SK-N-SH treated with all-trans-retinoic acid at 6 μM for 48 hours (cell line): Measurements from ENCODE around the gene TSSC4.
"Not testable (repeated sequence)": the region's sequence is repeated elsewhere in the genome, so short reads cannot be mapped to it uniquely, and the experiment has no call there.

Experiments used
- ATAC-seq: fragments of 200-7000 bp; cut with Tn5 transposase; 3 replicates; pipeline ENCODE4 v1.9.1; 2020; ENCODE audit warnings: mild to moderate bottlenecking, moderate library complexity
- BACH2 ChIP-seq: fragments of 250-450 bp; sonication (Bioruptor Pico); IDR thresholded peaks from 2 replicates; pipeline ENCODE4 v1.9.0; 2021; ENCODE audit warnings: mild to moderate bottlenecking, borderline replicate concordance
- CREB5 ChIP-seq: fragments of 250-450 bp; sonication (Bioruptor Pico); IDR thresholded peaks from 2 replicates; pipeline ENCODE4 v1.5.1; 2020; ENCODE audit warnings: low read depth, mild to moderate bottlenecking, moderate library complexity
- CSDC2 ChIP-seq: fragments of 250-450 bp; sonication (Bioruptor Pico); IDR thresholded peaks from 2 replicates; pipeline ENCODE4 v1.5.0; 2020; ENCODE audit warnings: mild to moderate bottlenecking, moderate library complexity
- ESRRG ChIP-seq: fragments of 250-450 bp; sonication (Bioruptor Pico); IDR thresholded peaks from 2 replicates; pipeline ENCODE4 v1.6.1; 2021; ENCODE audit warnings: mild to moderate bottlenecking
- GLIS3 ChIP-seq: fragments of 250-450 bp; sonication (Bioruptor Pico); IDR thresholded peaks from 2 replicates; pipeline ENCODE4 v1.5.0; 2020; ENCODE audit warnings: mild to moderate bottlenecking, moderate library complexity
- ISL1 ChIP-seq: fragments of 250-450 bp; sonication (Bioruptor Pico); IDR thresholded peaks from 2 replicates; pipeline ENCODE4 v2.1.2; 2022; ENCODE audit warnings: mild to moderate bottlenecking, moderate library complexity
- PPARA ChIP-seq: fragments of 250-450 bp; sonication (Bioruptor Pico); IDR thresholded peaks from 2 replicates; pipeline ENCODE4 v1.5.0; 2020; ENCODE audit warnings: mild to moderate bottlenecking, borderline replicate concordance
- RARB ChIP-seq: fragments of 250-450 bp; sonication (Bioruptor Pico); IDR thresholded peaks from 2 replicates; pipeline ENCODE4 v1.8.0; 2021; ENCODE audit warnings: mild to moderate bottlenecking, moderate library complexity
- SNAI2 ChIP-seq: fragments of 250-450 bp; sonication (Bioruptor Pico); IDR thresholded peaks from 2 replicates; pipeline ENCODE4 v1.5.0; 2020; ENCODE audit warnings: mild to moderate bottlenecking, moderate library complexity
- TCF4 ChIP-seq: fragments of 250-450 bp; sonication (Bioruptor Pico); IDR thresholded peaks from 2 replicates; pipeline ENCODE4 v1.8.0; 2021; ENCODE audit warnings: mild to moderate bottlenecking, moderate library complexity, borderline replicate concordance
- ZC3H10 ChIP-seq: fragments of 250-450 bp; sonication (Bioruptor Pico); IDR thresholded peaks from 2 replicates; pipeline ENCODE4 v1.5.1; 2021; ENCODE audit warnings: mild to moderate bottlenecking, moderate library complexity
- ZFP30 ChIP-seq: fragments of 450-650 bp; formaldehyde crosslinking; IDR thresholded peaks from 2 replicates; pipeline ENCODE4 v1.5.0; 2022; ENCODE audit warnings: mild to moderate bottlenecking, moderate library complexity
- ZNF70 ChIP-seq: fragments of 450-650 bp; formaldehyde crosslinking; IDR thresholded peaks from 2 replicates; pipeline ENCODE4 v1.5.0; 2020; ENCODE audit warnings: mild to moderate bottlenecking, moderate library complexity
- TF ChIP-seq, protein P1 (sequence below): fragments of 250-450 bp; sonication (Bioruptor Pico); IDR thresholded peaks from 2 replicates; pipeline ENCODE4 v1.8.0; 2020; ENCODE audit warnings: mild to moderate bottlenecking, moderate library complexity, borderline replicate concordance
- TF ChIP-seq, protein P2 (sequence below): fragments of 250-450 bp; sonication (Bioruptor Pico); IDR thresholded peaks from 2 replicates; pipeline ENCODE4 v1.5.0; 2020; ENCODE audit warnings: mild to moderate bottlenecking, moderate library complexity
- TF ChIP-seq, protein P3 (sequence below): fragments of 250-450 bp; sonication (Bioruptor Pico); IDR thresholded peaks from 2 replicates; pipeline ENCODE4 v1.5.1; 2021; ENCODE audit warnings: mild to moderate bottlenecking, moderate library complexity
- TF ChIP-seq, protein P4 (sequence below): fragments of 250-450 bp; sonication (Bioruptor Pico); IDR thresholded peaks from 2 replicates; pipeline ENCODE4 v1.8.0; 2021; ENCODE audit warnings: low read depth, mild to moderate bottlenecking, moderate library complexity, borderline replicate concordance

The TSSC4 gene

DNA sequence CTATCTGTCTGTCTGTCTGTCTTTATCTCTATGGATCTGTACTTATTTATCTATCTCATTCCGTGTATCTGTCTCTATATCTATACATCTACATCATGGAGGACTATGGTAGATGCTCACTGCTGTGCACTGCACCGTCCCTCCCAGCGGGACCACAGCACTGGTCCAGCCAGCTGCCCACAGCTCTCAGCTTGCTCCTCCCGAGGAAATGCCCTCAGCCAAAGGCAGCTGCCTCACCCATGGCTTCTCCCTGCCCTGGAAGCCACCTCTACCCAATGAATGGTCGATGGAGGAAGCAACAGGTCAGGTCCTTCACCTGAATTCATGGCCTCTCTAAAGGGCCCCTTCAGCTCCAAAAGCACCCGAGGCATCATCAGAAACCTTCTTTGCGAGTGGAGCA, 38.1 kb upstream of the TSSC4 start (continued):
- no peak for TF ChIP-seq ZC3H10 (CRISPR knock-in tag)
- no peak for TF ChIP-seq ESRRG (CRISPR knock-in tag)
- no peak for TF ChIP-seq ZNF70 (CRISPR knock-in tag)
- no peak for TF ChIP-seq PPARA (CRISPR knock-in tag)

DNA sequence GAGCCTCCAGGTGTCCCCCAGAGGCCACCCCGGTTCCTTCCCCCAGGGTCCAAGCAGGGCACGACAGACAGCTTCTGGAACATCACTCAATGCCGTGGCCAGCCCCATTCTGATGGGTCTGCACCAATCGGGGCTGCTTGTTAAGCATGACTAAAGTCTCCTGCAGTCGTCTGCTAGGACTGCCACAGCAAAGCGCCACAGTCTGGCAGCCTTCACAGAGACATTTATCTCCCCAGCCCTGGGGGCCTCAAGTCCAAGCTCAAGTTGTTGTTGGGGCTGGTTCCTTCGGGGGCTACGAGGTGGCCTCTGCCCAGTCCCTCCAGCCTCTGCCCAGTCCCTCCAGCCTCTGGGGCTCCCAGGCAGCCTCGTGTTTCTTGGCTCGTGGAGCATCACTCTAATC, 37.4 kb upstream of the TSSC4 start:
- TF ChIP-seq, protein P1, sequence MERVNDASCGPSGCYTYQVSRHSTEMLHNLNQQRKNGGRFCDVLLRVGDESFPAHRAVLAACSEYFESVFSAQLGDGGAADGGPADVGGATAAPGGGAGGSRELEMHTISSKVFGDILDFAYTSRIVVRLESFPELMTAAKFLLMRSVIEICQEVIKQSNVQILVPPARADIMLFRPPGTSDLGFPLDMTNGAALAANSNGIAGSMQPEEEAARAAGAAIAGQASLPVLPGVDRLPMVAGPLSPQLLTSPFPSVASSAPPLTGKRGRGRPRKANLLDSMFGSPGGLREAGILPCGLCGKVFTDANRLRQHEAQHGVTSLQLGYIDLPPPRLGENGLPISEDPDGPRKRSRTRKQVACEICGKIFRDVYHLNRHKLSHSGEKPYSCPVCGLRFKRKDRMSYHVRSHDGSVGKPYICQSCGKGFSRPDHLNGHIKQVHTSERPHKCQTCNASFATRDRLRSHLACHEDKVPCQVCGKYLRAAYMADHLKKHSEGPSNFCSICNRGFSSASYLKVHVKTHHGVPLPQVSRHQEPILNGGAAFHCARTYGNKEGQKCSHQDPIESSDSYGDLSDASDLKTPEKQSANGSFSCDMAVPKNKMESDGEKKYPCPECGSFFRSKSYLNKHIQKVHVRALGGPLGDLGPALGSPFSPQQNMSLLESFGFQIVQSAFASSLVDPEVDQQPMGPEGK (CRISPR knock-in tag): no peak
- TF ChIP-seq, protein P2, sequence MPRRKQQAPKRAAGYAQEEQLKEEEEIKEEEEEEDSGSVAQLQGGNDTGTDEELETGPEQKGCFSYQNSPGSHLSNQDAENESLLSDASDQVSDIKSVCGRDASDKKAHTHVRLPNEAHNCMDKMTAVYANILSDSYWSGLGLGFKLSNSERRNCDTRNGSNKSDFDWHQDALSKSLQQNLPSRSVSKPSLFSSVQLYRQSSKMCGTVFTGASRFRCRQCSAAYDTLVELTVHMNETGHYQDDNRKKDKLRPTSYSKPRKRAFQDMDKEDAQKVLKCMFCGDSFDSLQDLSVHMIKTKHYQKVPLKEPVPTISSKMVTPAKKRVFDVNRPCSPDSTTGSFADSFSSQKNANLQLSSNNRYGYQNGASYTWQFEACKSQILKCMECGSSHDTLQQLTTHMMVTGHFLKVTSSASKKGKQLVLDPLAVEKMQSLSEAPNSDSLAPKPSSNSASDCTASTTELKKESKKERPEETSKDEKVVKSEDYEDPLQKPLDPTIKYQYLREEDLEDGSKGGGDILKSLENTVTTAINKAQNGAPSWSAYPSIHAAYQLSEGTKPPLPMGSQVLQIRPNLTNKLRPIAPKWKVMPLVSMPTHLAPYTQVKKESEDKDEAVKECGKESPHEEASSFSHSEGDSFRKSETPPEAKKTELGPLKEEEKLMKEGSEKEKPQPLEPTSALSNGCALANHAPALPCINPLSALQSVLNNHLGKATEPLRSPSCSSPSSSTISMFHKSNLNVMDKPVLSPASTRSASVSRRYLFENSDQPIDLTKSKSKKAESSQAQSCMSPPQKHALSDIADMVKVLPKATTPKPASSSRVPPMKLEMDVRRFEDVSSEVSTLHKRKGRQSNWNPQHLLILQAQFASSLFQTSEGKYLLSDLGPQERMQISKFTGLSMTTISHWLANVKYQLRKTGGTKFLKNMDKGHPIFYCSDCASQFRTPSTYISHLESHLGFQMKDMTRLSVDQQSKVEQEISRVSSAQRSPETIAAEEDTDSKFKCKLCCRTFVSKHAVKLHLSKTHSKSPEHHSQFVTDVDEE (CRISPR knock-in tag): no peak
- TF ChIP-seq BACH2 (CRISPR knock-in tag): no peak
- TF ChIP-seq ESRRG (CRISPR knock-in tag): no peak
- TF ChIP-seq TCF4 (CRISPR knock-in tag): no peak
- TF ChIP-seq CREB5 (CRISPR knock-in tag): no peak
- TF ChIP-seq CSDC2: no peak
- no peak for TF ChIP-seq ISL1 (CRISPR knock-in tag)
- no peak for TF ChIP-seq SNAI2 (CRISPR knock-in tag)
- TF ChIP-seq, protein P3, sequence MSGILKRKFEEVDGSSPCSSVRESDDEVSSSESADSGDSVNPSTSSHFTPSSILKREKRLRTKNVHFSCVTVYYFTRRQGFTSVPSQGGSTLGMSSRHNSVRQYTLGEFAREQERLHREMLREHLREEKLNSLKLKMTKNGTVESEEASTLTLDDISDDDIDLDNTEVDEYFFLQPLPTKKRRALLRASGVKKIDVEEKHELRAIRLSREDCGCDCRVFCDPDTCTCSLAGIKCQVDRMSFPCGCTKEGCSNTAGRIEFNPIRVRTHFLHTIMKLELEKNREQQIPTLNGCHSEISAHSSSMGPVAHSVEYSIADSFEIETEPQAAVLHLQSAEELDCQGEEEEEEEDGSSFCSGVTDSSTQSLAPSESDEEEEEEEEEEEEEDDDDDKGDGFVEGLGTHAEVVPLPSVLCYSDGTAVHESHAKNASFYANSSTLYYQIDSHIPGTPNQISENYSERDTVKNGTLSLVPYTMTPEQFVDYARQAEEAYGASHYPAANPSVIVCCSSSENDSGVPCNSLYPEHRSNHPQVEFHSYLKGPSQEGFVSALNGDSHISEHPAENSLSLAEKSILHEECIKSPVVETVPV (CRISPR knock-in tag): no peak
- no peak for TF ChIP-seq GLIS3 (CRISPR knock-in tag)
- no peak for TF ChIP-seq ZFP30 (CRISPR knock-in tag)

DNA sequence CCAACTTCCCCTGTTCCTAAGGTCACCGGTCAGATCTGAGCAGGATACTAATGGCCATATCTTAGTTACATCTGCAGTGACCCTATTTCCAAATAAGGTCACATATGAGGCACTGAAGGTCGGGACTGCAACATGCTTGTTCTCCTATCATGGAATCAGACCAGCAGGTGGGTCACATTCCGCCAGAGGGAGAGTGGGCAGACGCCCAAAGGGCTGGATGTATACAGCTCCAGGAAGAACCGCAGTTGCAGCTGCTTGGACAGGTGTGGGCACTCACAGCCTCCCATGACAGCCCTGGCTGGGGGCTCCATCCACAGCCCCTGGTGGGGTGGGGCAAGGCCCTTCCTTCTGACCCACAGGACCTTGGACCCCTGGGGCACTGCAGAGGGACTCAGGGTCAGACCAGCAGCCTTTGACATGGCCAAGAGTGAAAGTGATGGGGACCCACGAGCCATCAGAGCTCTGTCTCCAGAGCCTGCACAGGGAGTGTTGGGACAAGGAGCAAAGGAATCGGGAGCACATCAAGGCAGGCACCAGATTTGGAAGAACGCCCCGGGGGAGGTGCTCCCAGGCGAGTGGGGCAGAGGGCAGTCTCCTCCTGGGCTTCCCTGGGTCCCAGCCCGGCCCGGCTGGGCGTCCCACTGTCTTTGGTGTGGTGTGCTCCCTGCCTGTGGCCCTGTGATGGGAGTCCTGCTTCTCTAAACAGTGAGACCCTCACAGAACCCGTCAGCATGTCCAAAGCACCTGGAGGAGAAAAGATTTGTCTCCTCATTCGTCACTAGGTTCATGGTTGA, 36.8 kb upstream of the TSSC4 start:
- ATAC-seq: no peak
- TF ChIP-seq, protein P3 (CRISPR knock-in tag): no peak
- no peak for TF ChIP-seq RARB (CRISPR knock-in tag)
- TF ChIP-seq, protein P4, sequence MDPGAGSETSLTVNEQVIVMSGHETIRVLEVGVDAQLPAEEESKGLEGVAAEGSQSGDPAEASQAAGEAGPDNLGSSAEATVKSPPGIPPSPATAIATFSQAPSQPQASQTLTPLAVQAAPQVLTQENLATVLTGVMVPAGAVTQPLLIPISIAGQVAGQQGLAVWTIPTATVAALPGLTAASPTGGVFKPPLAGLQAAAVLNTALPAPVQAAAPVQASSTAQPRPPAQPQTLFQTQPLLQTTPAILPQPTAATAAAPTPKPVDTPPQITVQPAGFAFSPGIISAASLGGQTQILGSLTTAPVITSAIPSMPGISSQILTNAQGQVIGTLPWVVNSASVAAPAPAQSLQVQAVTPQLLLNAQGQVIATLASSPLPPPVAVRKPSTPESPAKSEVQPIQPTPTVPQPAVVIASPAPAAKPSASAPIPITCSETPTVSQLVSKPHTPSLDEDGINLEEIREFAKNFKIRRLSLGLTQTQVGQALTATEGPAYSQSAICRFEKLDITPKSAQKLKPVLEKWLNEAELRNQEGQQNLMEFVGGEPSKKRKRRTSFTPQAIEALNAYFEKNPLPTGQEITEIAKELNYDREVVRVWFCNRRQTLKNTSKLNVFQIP (CRISPR knock-in tag): no peak

More for the DNA sequence above, 37.4 kb upstream of the TSSC4 start:
- ATAC-seq: no peak

- not testable (repeated sequence) for ATAC-seq
Observed at GRCh38 chr11:2364386-2364785, 36.2 kb upstream of the TSSC4 start.
